NCI-H146 (cell line): ENCODE results near the gene NPAS3.

Experiments
- DNase-seq: peaks from one replicate; lab custom pipeline; 2025; lab: John Stamatoyannopoulos, UW

The NPAS3 gene

GRCh38 chr14:33680873-33681272, 742.2 kb downstream of the NPAS3 start:
- no peak for DNase-seq

DNA sequence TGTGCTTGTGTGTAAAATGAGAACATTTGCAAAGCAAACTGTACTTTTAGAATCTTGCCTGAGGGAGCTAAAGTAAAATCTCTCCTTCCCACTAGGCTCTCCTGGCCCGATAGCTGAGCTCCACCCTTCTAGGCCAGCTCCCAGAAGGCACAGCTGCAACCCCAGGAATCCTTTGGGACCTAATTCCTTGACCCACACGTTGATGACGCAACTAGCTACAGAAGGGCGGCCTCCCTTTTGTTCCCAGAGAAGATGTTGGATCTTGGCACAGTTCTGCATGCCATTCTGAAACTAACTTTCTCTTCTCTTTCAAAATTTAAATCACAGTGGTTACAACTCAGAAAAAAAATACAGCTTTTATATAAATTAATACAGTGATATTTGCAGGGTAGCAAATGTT, 744.1 kb downstream of the NPAS3 start:
- no peak for DNase-seq

- no peak for DNase-seq
Observed at GRCh38 chr14:33685026-33685425, 746.3 kb downstream of the NPAS3 start.

DNA sequence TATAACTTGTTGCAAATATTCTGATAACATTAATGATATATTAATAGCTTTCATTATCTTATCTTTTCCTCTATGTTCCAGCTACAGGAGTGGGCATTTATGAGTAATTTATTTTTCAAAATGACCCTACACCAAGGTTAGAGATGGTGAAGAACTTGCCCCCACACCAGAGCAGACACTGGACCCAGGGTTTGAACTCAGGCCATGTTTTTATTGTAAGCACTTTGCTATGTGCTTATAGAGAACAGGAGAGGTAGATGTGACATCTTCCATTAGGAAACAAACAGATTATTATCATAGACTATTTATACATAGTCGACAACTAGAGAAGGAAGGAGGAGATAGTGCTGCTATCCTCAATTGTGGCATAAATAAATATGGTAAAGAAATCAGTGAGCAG, 747.0 kb downstream of the NPAS3 start:
- DNase-seq: no peak

DNA sequence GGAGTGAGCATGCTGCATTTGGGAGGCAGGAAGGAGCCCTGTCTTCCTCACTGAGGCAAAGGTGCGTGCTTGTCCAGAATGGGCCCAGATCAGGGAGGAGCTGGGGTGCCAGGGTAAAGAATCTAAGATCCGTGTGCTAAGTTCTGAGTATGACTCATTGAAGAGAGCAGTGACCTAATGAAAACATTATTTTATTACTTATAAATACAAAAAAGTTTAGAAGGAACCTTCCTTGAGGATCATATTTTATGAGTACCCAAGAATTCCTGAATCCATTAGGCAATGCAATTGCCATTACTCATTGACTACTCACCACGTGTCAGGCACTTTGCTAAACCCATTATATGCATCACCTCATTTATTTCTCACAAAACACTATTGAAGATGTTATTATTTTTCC, 747.5 kb downstream of the NPAS3 start:
- no peak for DNase-seq

DNA sequence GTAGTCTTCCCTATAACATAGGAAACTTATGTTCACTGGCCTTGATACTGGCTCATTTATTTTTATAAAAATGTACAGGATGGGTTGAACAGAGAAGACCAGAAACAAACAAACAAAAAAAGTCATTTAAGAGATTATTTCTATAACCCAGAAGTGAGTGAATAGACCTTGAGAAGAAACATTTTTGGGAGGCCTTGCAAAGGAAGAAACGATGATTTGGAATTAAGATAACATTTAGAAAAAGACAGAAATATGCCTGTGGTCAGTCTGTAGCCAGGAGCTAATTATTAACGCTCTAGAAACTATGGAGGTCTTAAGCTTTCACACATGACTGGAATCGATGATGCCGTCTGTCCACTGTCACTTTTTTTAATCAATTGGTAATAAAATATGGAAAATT, 748.2 kb downstream of the NPAS3 start:
- no peak for DNase-seq

GRCh38 chr14:33689680-33690079, 751.0 kb downstream of the NPAS3 start:
- DNase-seq: no peak

DNA sequence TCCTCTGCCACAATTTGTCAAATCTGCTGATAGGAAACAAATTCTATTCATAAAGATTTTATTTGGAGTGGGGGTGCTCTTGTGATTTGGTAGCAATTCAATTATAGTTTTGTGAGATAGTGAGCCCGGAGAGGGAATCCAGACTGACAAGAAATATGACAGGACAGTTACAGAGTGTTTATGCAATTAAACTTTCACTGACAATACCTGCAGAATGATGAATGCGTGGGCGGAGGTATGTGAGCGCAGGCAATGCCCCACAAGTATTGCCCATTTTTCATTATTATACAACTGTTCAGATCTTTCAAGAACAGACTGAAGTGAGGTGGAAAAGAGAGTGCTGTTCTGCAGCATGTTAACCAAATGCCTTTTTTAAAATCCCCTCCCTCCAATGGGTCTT, 753.2 kb downstream of the NPAS3 start:
- DNase-seq: no peak

DNA sequence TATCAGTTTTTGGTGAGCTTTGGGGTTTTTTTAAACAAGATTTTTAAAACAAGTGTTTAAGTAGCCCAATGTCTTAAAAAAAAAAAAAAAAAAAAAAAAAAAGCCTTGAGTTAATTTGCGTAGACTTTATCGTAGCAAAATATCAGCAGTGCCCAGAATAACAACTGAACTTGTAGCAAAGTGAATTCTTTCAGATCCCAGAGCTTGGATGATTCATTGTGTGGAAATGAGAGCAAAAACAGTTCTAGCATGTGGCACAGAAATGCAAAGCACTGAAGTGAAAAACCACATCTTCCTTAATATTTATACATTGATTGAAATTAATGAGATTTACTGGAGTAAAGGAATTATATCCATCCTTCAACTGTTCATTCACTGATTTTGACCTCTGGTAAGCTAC, 754.1 kb downstream of the NPAS3 start:
- no peak for DNase-seq

- DNase-seq: no peak
Observed at GRCh38 chr14:33693237-33693636, 754.6 kb downstream of the NPAS3 start.

GRCh38 chr14:33696165-33696564, 757.5 kb downstream of the NPAS3 start:
- no peak for DNase-seq

DNA sequence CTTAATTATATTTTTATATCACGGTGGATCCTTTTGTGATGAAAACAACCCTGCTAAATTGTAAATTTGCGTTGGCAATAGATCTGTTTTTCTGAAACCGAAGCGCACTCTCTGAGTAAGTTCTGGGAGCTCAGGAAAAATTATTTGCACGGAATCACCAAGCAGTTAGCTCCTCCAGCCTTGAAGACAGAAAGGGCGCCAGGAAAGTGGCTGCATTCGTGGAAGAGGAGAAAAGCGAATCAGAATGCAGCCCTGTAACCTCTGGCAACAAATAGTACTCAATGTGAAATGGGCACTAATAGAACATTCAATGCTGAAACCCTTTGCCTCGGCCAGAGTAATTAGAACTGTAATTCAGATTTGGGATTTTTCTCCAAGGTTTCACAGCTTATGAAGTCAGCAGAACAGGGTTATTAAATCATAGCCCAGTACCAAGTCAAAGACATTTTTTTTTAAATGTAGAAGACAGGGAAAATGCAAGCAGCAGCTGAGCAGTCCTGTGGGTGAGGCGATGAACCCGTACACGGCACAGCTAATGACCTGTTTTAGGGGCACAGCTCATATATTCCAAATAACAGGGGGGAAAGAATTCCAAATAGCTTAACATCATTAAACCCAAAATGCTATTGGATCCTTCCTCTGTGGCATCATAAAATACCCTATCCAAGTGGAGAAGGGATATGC, 760.8 kb downstream of the NPAS3 start:
- DNase-seq: no peak

DNA sequence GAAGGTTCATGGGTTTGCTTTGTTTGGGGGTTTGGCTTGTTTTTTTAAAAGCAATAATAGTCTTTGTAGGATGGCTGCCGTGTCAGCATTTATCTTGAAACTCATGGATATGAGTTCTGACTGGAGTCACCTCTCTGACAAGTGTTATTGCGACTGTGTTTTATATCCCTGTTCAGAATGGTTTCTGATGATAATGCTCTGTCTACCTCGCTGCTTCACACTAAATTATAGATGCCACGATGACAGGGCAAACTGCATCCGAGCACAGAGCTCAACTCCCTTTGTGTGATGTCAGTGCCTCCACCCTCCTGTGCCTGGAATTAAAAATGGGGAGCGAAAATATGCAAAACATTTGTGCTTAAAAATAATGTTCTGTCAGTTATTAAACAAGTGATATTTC, 761.4 kb downstream of the NPAS3 start:
- no peak for DNase-seq

- DNase-seq: no peak
Observed at GRCh38 chr14:33702293-33702692, 763.6 kb downstream of the NPAS3 start.

DNA sequence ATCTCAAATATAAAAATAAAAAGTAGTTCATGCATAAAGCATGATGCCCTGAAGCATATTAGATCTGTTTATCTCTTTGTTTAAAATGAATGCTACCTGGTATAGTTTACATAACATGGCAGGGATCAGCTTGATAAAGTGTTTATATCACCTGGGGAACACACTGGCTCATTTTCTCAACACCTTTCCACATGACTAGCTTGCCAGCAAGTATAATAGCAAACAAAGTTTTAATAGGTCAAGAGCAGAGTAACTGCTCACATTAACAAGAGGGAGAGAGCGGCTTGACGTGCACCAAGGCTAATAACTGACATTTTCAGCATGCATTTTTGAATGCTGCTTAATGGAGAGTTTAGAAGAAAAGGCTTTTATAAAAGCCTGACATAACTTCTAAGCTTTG, 765.8 kb downstream of the NPAS3 start:
- DNase-seq: no peak

GRCh38 chr14:33705490-33705889, 766.8 kb downstream of the NPAS3 start:
- DNase-seq: no peak

DNA sequence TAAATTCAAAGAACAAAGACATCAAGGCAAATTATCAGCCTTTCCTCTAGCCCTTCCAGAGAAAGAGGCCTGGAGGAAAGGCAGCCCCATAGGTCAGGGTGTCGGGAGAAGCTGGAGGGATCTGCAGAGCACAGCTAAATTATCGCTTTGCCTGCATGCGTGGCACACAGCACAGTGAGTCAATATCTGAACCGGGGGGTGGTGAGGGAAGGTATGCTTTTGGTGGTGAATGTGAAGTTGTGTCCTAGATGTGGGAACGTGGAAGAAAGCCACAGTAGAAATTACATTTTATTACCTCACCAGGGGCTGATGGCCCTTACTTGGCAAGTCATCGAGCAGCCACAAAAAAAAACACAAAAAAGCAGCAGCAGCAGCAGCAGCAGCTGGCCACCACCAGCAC, 769.0 kb downstream of the NPAS3 start:
- no peak for DNase-seq

DNA sequence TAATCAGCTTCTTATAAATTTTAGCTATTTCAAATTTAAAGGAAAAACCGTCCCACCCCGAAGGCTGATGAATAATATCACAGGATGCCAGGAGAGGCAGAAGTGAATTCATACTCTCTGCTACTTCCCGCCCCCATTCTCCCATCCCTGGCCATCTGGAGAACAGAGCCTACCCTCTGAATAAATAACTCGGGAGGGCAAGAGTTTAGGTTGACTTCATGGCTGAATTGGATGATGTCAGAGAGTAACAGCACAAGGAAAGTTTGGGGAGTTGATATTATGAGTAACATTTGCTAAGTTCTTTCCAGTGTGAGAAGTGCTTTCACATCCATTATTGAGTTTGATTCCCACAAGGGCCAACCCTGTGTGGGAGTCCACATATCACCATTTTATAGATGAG, 770.6 kb downstream of the NPAS3 start:
- DNase-seq: no peak

GRCh38 chr14:33709711-33710110, 771.0 kb downstream of the NPAS3 start:
- no peak for DNase-seq

DNA sequence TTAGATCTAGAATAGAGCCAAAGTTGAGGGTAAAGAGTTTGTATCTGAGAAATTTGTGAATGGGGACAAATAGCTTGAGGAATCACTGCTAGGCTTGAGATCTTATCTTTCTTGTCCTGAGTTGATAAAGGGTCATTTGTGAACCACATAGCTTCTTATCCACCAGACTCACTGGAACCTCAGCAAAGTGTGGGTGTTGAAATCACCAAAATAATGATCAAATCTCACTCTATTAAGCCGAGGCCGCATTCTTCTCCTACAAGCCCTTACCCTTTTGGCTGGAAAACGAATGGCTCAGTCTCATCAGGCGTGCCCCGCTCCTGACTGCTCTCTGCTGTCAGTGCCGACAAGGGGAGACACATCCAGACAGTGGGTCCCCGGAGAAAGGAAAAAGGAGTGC, 771.6 kb downstream of the NPAS3 start:
- no peak for DNase-seq

- no peak for DNase-seq
Observed at GRCh38 chr14:33711194-33711593, 772.5 kb downstream of the NPAS3 start.

DNA sequence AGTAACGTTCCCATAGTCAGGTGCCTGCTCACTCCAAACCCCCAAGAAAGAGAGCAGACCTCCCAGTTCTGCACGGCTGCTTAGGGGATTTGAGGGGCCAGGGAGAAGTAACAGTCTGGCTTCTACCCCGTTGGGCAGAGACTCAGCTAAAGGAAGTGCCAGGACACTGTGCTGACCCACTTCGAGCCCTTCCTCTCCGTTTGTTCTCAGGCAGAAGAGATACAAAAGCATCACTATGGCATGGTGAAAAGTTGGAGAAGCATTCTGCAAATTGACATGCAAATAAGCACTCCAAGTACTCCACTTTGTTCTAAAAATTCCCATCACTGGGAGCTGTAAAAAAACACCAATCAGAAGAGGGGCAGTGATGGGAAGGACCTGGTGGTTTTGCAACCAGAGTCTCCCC, 773.1 kb downstream of the NPAS3 start:
- no peak for DNase-seq

DNA sequence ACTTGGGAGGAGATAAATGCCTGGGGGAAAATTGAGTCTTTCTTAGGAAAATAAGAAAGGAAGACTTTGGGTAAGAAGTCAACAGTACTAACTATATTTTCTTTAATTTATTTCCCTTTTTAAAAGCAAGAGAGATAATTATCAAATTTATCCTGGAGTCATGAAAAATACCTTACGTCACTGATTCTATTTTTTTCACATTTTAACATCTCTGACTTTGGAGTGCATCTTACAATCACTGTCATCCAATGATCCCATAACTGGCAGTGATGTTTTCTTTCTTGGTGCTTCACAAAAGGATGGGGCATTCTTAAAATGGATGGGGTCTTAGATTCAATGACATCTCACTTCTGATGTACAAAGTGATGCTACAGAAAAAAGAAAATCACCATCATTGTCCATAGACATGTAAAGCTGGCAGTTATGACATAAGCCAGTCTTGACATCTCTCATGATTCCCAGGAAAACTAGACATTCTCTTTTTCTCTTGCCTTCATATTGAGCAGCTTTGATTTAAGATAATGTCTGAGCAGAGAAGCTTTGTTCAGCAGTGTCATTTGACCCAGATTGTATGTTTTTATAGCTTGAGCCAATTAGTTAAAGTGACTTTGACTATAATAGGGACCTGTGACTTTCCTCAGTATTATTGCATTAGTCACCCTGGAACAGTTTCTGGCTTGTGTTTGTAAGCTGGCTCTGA, 776.0 kb downstream of the NPAS3 start:
- DNase-seq: no peak

DNA sequence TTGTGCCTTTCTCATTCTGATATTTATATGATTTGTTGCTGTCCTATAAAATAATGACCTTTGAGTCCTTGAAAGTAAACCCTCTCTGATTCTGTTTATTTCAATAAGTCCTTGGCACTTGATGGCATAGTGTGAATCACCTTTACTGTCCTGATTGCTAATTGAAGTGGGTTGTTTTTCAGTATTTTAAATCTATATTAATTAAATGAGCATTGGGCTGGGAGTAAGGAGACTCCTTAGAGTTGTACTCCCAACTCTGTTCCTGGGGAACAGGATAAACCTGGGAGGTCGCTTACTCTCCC, 776.5 kb downstream of the NPAS3 start:
- no peak for DNase-seq
